GM18870 (cell line): ENCODE data around the gene POLH.
"Not testable (repeated sequence)": the region's sequence is repeated elsewhere in the genome, so short reads cannot be mapped to it uniquely, and the experiment has no call there.

Source experiments
- ATAC-seq: cut with Tn5 transposase; IDR thresholded peaks from one replicate; pipeline ENCODE4 v1.9.1; 2021; ENCODE audit warnings: moderate library complexity; ENCODE audit not compliant: unreplicated experiment

Gene POLH

GRCh38 chr6:43575772-43576551, at the start of gene POLH, which contains the start of gene XPO5:
TSS of gene POLH (plus strand) at chr6:43576185. CDS start at chr6:43582320, 6,135 bp downstream.
TSS of gene XPO5 (minus strand) at chr6:43576038. CDS start at chr6:43575864, 174 bp downstream.
- peak; percentile 50 for ATAC-seq

DNA sequence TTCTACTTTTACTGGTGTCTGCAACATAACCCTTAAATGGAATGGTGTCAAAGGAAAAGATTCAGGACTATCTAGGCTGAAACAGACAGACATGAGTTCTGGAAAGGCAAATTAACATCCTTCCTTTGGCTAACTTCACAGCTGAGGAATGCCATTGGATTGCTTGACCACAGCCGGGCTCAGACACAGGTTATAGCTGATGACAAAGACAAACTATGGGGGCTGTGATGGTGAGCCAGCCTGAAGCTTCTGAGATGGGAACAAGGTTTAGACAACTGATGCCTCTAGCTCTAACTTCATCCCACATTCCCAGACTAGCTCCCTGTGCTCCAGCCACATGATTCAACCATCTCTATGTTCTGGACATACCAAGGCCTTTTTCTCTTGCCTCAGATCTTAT, 43.8 kb upstream of the POLH start:
- ATAC-seq = no peak

GRCh38 chr6:43538986-43539385, 37.0 kb upstream of the POLH start:
- not testable (repeated sequence) for ATAC-seq

GRCh38 chr6:43539409-43539808, 36.6 kb upstream of the POLH start:
- ATAC-seq = not testable (repeated sequence)

DNA sequence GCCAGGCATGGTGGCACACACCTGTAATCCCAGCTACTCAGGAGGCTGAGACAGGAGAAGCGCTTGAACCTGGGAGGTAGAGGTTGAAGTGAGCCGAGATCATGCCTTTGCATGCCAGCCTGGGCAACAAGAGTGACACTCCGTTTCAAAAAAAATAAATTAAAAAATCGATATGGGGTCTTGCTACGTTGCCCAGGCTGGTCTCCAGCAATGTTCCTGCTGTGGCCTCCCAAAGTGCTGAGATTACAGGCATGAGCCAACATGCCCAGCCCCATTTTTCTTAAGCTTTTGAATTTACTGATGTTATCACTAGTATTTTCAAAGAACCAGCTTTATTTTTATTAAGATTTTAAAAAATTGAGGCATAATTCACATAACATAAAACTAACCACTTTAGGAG, 35.5 kb upstream of the POLH start:
- ATAC-seq = no peak

DNA sequence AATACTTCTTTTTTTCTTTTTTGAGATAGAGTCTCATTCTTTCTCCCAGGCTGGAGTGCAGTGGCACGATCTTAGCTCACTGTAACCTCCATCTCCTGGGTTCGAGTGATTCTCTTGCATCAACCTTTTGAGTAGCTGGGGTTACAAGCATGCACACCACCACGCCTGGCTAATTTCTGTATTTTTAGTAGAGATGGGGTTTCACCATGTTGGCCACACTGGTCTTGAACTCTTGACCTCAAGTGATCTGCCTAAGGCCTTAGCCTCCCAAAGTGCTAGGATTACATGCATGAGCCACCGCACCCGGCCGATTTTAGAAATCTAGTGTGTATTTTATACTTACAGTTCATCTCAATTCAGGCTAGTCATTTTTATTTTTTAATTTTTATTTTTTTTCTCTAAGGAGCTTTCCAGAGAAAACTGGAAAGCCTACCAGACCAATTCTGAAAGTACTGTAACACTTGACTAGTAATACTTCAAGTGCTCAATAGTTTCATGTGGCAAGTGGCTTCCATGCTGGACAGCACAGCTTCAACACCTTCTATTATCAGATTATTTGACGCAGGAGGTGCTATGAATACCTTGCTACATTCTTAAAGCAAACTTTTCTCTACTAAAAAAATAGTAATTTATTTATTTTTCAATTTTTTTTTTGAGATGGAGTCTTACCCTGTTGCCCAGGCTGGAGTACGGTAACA, 34.1 kb upstream of the POLH start:
- no peak for ATAC-seq

- no peak for ATAC-seq
Measured at GRCh38 chr6:43544461-43544860, 31.5 kb upstream of the POLH start.

DNA sequence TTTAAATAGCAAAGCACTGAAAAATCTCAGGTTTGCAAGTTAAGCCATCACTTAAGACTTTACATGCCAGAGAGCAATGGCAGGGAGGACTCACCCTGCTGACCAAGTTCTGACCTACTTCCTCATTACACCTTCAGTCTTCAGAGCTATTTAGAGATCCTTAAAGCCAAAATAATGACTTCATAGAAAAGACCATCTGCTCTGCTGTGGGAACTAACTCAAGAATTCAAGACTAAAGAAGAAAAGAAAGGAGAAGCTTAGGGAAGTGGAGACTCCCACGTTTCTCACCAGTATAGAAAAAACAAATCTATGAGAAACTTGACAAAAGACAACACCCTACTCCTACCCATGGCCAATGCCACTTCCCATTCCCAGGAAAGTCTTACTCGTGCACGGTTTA, 28.8 kb upstream of the POLH start:
- ATAC-seq = no peak

- ATAC-seq = not testable (repeated sequence)
Measured at GRCh38 chr6:43557620-43558019, 18.4 kb upstream of the POLH start.

DNA sequence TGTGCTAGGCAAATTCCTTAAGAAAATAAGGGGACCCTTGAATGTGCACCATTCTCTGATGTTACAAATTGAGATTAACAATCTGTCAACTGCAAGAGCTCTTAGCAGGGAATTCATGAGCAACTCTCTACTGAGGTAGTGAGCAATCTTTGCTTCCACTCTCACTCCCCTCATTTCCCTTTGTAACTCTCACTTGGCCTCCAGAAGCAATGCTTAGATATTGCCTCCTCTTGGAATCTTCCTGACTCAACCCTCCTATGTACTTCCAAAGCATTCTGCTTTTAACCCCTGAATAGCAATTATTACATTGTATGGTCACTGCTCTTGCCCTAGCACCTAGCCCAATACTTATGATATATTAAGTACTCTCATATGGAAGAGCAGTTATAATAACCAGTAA, 16.7 kb upstream of the POLH start:
- no peak for ATAC-seq

GRCh38 chr6:43570876-43571441, 5.0 kb upstream of the POLH start:
- no peak for ATAC-seq

DNA sequence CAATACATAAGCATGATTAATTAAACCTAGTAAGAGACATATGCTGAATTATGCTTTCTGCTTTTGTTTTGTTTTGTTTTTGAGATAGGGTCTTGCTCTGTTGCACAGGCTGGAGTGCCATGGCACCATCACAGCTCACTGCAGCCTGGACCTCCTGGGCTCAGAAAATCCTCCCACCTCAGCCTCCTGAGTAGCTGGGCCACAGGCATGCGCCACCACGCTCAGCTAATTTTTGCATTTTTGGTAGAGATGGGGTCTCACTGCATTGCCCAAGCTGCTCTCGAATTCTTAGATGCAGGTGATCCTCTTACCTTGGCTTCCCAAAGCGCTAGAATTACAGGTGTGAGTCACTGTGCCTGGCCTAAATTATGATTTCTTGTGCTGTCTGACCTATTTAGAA, 4.0 kb upstream of the POLH start:
- ATAC-seq = no peak

DNA sequence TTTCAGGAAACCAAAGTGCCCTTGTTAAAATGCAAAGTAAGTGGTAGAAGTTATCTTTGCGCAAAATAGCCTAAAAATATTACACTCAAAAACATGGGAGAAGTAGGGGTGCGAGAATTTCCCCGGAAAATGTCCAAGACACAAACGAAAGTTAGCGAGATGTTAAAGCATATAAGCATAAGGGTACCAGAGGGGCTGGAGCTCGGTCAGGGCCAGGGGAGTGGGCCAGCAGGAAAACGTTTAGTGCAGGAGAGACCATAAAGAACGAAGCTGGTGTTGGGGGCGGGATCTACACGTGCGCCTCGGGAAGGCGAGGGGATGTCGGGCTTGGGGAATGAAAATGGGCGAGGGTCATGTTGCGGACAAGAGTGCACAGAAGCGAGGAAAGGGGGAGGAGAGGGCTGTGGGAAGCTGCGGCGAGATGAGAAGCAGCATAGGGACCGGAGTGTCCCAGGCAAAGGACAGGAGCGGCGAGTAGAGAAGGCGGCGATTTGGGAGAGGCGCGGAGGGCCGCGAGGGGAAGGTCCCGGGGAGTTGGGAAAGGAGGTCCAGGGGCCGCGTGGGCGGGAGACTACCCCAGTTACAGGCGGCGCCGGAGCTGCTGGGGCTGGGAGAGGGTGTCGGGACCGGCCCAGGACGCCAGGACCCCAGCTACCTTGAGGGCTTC, 747 bp upstream of the POLH start:
- peak; percentile 10 for ATAC-seq

DNA sequence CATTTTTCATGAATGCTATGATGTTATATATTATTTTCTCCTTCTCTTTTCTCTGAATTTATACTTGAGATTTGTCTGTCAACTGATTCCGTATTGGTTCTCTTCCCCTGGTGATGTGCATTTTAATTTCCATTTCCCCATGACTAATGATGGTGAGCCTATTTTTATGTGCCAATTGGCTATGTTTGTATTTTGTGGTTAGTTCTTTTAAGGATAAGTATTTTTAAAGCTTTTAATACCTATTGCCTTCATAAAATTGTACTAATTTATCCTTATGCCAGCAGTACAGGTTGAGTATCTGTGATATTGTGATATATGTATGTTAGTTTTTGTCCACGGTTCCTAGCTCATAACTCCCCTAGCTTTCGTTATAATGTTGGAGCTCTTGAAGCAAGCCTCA, 2.8 kb downstream of the POLH start:
- no peak for ATAC-seq

- ATAC-seq = no peak
Measured at GRCh38 chr6:43579171-43579570, 3.2 kb downstream of the POLH start.

- ATAC-seq = no peak
Measured at GRCh38 chr6:43582911-43583310, 6.9 kb downstream of the POLH start.

GRCh38 chr6:43584892-43585570, 9.0 kb downstream of the POLH start:
- ATAC-seq = no peak

GRCh38 chr6:43588194-43588593, 12.2 kb downstream of the POLH start:
- no peak for ATAC-seq

DNA sequence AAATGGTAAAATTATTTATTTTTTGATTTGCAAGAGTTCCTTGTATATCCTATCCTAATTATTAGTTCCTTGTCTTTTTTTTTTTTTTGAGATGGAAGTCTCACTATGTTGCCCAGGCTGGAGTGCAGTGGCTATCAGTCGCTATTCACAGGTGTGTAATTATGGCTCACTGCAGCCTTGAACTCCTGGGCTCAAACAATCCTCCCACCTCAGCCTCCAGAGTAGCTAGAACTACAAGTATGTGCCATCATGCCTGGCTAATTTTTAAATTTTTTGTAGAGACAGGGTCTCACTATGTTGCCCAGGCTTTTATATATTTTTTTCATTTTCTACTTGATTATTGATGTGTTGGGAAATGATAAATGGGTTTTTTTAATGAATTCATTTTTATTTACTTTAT, 13.6 kb downstream of the POLH start:
- not testable (repeated sequence) for ATAC-seq

GRCh38 chr6:43593938-43594337, 18.0 kb downstream of the POLH start:
- ATAC-seq = no peak

GRCh38 chr6:43600595-43600994, 24.6 kb downstream of the POLH start:
- ATAC-seq = no peak
